ENCODE measurements around the gene AGTR2.

- TF ChIP-seq CTCF (IDR thresholded peaks at IDR 0.05) (no peak), EP300 (IDR thresholded peaks at IDR 0.05) (no peak)
These were observed 27.7 kb downstream of the AGTR2 start for GRCh38 chrX:116198235-116198634.
